IMR-90 (cell line): ENCODE measurements around the gene COL4A2. TPM values are rescaled to one million over a fixed set of nuclear protein-coding genes. Genes with fewer than 3 reads are reported as not detected.
A peak's percentile ranks its signal among the peaks of the same experiment; 100 is the strongest.

Experiments
- ATAC-seq: fragments of 200-7000 bp; cut with Tn5 transposase; 2 replicates; pipeline ENCODE4 v1.9.1; 2020; ENCODE audit warnings: low read depth, mild to moderate bottlenecking, moderate library complexity
- BruUV-seq: library from RNA; stranded (reverse); fragments of 400-500 nt; replicated peaks from 2 replicates; lab custom pipeline; 2021; lab: Mats Ljungman, UMichigan
- CTCF ChIA-PET: fragments of 300-600 bp; formaldehyde crosslinking; extraction: SDS; loops from one replicate; lab custom pipeline; 2021; ENCODE audit warnings: antibody characterized with exemption; lab: Yijun Ruan, JAX
- POLR2A ChIA-PET: fragments of 300-600 bp; sonication (Branson Sonifier 250); formaldehyde crosslinking; loops from one replicate; lab custom pipeline; 2022; ENCODE audit warnings: antibody characterized with exemption; ENCODE audit not compliant: unreplicated experiment; lab: Charles Lee
- DNase-seq: peaks from one replicate; pipeline ENCODE4 v3.0.0; 2013
- H2AFZ ChIP-seq: replicated peaks from 2 replicates; pipeline ENCODE3; 2013; ENCODE audit warnings: low read length, mild to moderate bottlenecking; ENCODE audit not compliant: poor library complexity
- H2AK5ac ChIP-seq: 2 replicates; pipeline ENCODE4 v1.6.1; 2013; ENCODE audit warnings: low read depth, low read length, inconsistent platforms
- H2AK9ac ChIP-seq: replicated peaks from 2 replicates; pipeline ENCODE3; 2013; ENCODE audit warnings: mild to moderate bottlenecking, low read depth, low read length, moderate library complexity; ENCODE audit not compliant: poor library complexity
- H2BK120ac ChIP-seq: 2 replicates; pipeline ENCODE4 v1.6.1; 2013; ENCODE audit warnings: low read depth, low read length, inconsistent platforms
- H2BK15ac ChIP-seq: 3 replicates; pipeline ENCODE4 v1.6.1; 2013; ENCODE audit warnings: low read depth, low read length, inconsistent platforms
- H2BK20ac ChIP-seq: 2 replicates; pipeline ENCODE4 v1.6.1; 2013; ENCODE audit warnings: low read depth, mild to moderate bottlenecking, inconsistent platforms, low read length, moderate library complexity
- H2BK5ac ChIP-seq: 2 replicates; pipeline ENCODE4 v1.6.1; 2013; ENCODE audit warnings: mild to moderate bottlenecking, low read depth, low read length, inconsistent platforms; ENCODE audit not compliant: poor library complexity, severe bottlenecking
- H3K14ac ChIP-seq: replicated peaks from 2 replicates; pipeline ENCODE4 v1.6.1; 2013; ENCODE audit warnings: low read depth, low read length, inconsistent platforms
- H3K18ac ChIP-seq: 2 replicates; pipeline ENCODE4 v1.6.1; 2013; ENCODE audit warnings: low read depth, low read length, control low read depth
- H3K23ac ChIP-seq: 2 replicates; pipeline ENCODE4 v1.6.1; 2013; ENCODE audit warnings: low read depth, low read length, inconsistent platforms
- H3K27ac ChIP-seq: 2 replicates; pipeline ENCODE4 v1.5.1; 2013; ENCODE audit warnings: mild to moderate bottlenecking, control low read depth, low read length; ENCODE audit not compliant: insufficient read depth
- H3K27me3 ChIP-seq: 2 replicates; pipeline ENCODE4 v1.6.1; 2013; ENCODE audit warnings: low read length; ENCODE audit not compliant: control insufficient read depth, insufficient read depth
- H3K36me3 ChIP-seq: 2 replicates; pipeline ENCODE4 v1.6.1; 2013; ENCODE audit warnings: low read length, mixed read lengths; ENCODE audit not compliant: control insufficient read depth, insufficient read depth
- H3K4ac ChIP-seq: 2 replicates; pipeline ENCODE4 v1.6.1; 2013; ENCODE audit warnings: low read depth, low read length, inconsistent platforms
- H3K4me1 ChIP-seq: 2 replicates; pipeline ENCODE4 v1.6.1; 2013; ENCODE audit warnings: low read length, mixed read lengths; ENCODE audit not compliant: control insufficient read depth, insufficient read depth
- H3K4me2 ChIP-seq: 2 replicates; pipeline ENCODE4 v1.6.1; 2013; ENCODE audit warnings: low read depth, mild to moderate bottlenecking, control low read depth, low read length, moderate library complexity
- H3K4me3 ChIP-seq: 2 replicates; pipeline ENCODE4 v1.5.1; 2013; ENCODE audit warnings: low read depth, mild to moderate bottlenecking, control low read depth, low read length, moderate library complexity; ENCODE audit not compliant: insufficient read depth
- H3K56ac ChIP-seq: 2 replicates; pipeline ENCODE4 v1.6.1; 2013; ENCODE audit warnings: low read length, inconsistent platforms; ENCODE audit not compliant: insufficient read depth; ENCODE audit errors: extremely low read depth
- H3K79me1 ChIP-seq, 2 experiments: 2 replicates each; pipeline ENCODE4 v1.6.1; 2013; ENCODE audit warnings: low read length in 2 of 2, inconsistent platforms in 1 of 2, low read depth in 1 of 2
- H3K9ac ChIP-seq: 2 replicates; pipeline ENCODE4 v1.6.1; 2013; ENCODE audit warnings: low read depth, low read length, control low read depth
- H3K9me1 ChIP-seq: 2 replicates; pipeline ENCODE4 v1.6.1; 2013; ENCODE audit warnings: low read length, inconsistent platforms; ENCODE audit not compliant: insufficient read depth
- H3K9me3 ChIP-seq: 2 replicates; pipeline ENCODE4 v1.6.1; 2013; ENCODE audit warnings: low read length; ENCODE audit not compliant: control insufficient read depth, insufficient read depth
- H4K20me1 ChIP-seq: 2 replicates; pipeline ENCODE4 v1.6.1; 2013; ENCODE audit warnings: low read length, inconsistent platforms; ENCODE audit not compliant: insufficient read depth
- H4K5ac ChIP-seq: 2 replicates; pipeline ENCODE4 v1.6.1; 2013; ENCODE audit warnings: mild to moderate bottlenecking, low read depth, low read length, control low read depth
- H4K8ac ChIP-seq, 2 experiments: 2 replicates each; pipeline ENCODE4 v1.6.1; 2013; ENCODE audit warnings: low read depth in 2 of 2, low read length in 2 of 2, control low read depth in 1 of 2, inconsistent platforms in 1 of 2
- H4K91ac ChIP-seq: 2 replicates; pipeline ENCODE4 v1.6.1; 2013; ENCODE audit warnings: low read depth, low read length, inconsistent platforms; ENCODE audit not compliant: insufficient read depth
- MAZ ChIP-seq: IDR thresholded peaks from 2 replicates; pipeline ENCODE4 v1.6.1; 2012; ENCODE audit warnings: low read depth, mild to moderate bottlenecking, low read length, improper control_type of control experiment, moderate library complexity, borderline replicate concordance
- POLR2A ChIP-seq: IDR thresholded peaks from 2 replicates; pipeline ENCODE4 v1.6.1; 2012; ENCODE audit warnings: mild to moderate bottlenecking, low read depth, low read length
- WGBS, 2 experiments: methylation state at CpG; one replicate each; pipeline versions ENCODE4 v1.1.5 to v1.1.7; 2013; ENCODE audit warnings: missing lambda C conversion rate in 2 of 2; ENCODE audit not compliant: insufficient read length in 1 of 2; ENCODE audit errors: extremely low coverage in 2 of 2; 5-methylcytosine and 5-hydroxymethylcytosine counted together
- dilution Hi-C: fragments of 300-500 bp; cut with HindIII; formaldehyde crosslinking; loops from one replicate; pipeline ENCODE4 v1.14.3; 2018; ENCODE audit warnings: low sequenced_read_pairs; ENCODE audit not compliant: unreplicated experiment
- in situ Hi-C: fragments of 300-500 bp; cut with MboI; formaldehyde crosslinking; loops from 3 replicates; pipeline ENCODE4 v1.14.3; 2019; ENCODE audit warnings: low sequenced_read_pairs, inconsistent platforms, mixed read lengths
- intact Hi-C: fragments of 100-400 bp; cut with micrococcal nuclease; formaldehyde crosslinking; loops from 2 replicates; pipeline ENCODE4 v1.10.0; 2022
- polyA plus RNA-seq, 3 experiments: library from polyadenylated mRNA; depleted of rRNA; stranded (reverse); fragments of >200 nt; gene quantifications; 2 replicates each; pipeline ENCODE4 v1.2.3, GENCODE V29; 2012; ENCODE audit warnings: low replicate concordance in 1 of 3
- total RNA-seq: library from RNA; depleted of rRNA; stranded (reverse); fragments of >200 nt; gene quantifications from 2 replicates; pipeline ENCODE4 v1.2.3, GENCODE V29; 2012
- TF ChIP-seq, protein P1 (sequence below): fragments of 150-350 bp; IDR thresholded peaks from 2 replicates; pipeline ENCODE4 v1.6.1; 2017; ENCODE audit warnings: mild to moderate bottlenecking, antibody characterized with exemption, low read length, low read depth
- TF ChIP-seq, protein P2 (sequence below): fragments of 150-350 bp; IDR thresholded peaks from 2 replicates; pipeline ENCODE4 v1.6.1; 2016; ENCODE audit warnings: low read depth, mild to moderate bottlenecking, low read length, moderate library complexity, borderline replicate concordance

COL4A2 gene
- total and polyA plus RNA-seq, 2 of the 4 experiments (the other 2 are of a cell fraction), result 90.7 to 457 TPM

- no peak overlapping the region for H3K23ac ChIP-seq
- no peak overlapping the region for H4K8ac ChIP-seq
- H4K91ac ChIP-seq, result no peak overlapping the region
- H3K4ac ChIP-seq, result no peak overlapping the region; the same call in 1 of the 2 replicates
- intact Hi-C loops, result no loop called here
- no peak overlapping the region for H3K9ac ChIP-seq
- POLR2A ChIA-PET, result no interaction called here
- H2BK15ac ChIP-seq, result no peak overlapping the region
- H3K9me3 ChIP-seq, result no peaks in the 10 kb centered on the region
- H3K4me1 ChIP-seq, result no peaks in the 10 kb centered on the region
- no peak overlapping the region for H4K5ac ChIP-seq
- H4K20me1 ChIP-seq, result peaks cover 6% of the 10 kb centered on the region
- H3K14ac ChIP-seq, result no peak overlapping the region
- H3K27me3 ChIP-seq, result no peaks in the 10 kb centered on the region
- H3K4me3 ChIP-seq, result no peak overlapping the region
- DNase-seq (no peak), ATAC-seq (no peak; the same call in 1 of the 2 replicates)
- peaks cover 16 to 26% of the 10 kb centered on the region in 2 experiments; a peak in 2 of 4 replicates for H3K79me1 ChIP-seq
- H2BK120ac ChIP-seq, result no peak overlapping the region
- peaks cover 88% of the 10 kb centered on the region for H3K36me3 ChIP-seq
- no peak overlapping the region for H2AFZ ChIP-seq
- TF ChIP-seq, protein P1, sequence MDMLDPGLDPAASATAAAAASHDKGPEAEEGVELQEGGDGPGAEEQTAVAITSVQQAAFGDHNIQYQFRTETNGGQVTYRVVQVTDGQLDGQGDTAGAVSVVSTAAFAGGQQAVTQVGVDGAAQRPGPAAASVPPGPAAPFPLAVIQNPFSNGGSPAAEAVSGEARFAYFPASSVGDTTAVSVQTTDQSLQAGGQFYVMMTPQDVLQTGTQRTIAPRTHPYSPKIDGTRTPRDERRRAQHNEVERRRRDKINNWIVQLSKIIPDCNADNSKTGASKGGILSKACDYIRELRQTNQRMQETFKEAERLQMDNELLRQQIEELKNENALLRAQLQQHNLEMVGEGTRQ, result no peak
- TF ChIP-seq MAZ (no peak), POLR2A (no peak)
- TF ChIP-seq, protein P2, sequence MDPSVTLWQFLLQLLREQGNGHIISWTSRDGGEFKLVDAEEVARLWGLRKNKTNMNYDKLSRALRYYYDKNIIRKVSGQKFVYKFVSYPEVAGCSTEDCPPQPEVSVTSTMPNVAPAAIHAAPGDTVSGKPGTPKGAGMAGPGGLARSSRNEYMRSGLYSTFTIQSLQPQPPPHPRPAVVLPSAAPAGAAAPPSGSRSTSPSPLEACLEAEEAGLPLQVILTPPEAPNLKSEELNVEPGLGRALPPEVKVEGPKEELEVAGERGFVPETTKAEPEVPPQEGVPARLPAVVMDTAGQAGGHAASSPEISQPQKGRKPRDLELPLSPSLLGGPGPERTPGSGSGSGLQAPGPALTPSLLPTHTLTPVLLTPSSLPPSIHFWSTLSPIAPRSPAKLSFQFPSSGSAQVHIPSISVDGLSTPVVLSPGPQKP, result no peak
- no peak overlapping the region for H2BK5ac ChIP-seq
- no peak overlapping the region for H3K18ac ChIP-seq
- 86% methylated on average over 9 of the region's 14 CpGs; no CpG with 5 or more reads in 1 of the 2 experiments for WGBS, 2 experiments
- dilution Hi-C loops, result no loop called here
- peaks cover 15% of the 10 kb centered on the region for H3K9me1 ChIP-seq
- no peak overlapping the region for H2AK9ac ChIP-seq
- no peak overlapping the region for H3K4me2 ChIP-seq
- no peak overlapping the region for H2AK5ac ChIP-seq
- TSS peak; percentile 14 for BruUV-seq
- H3K27ac ChIP-seq, result no peak overlapping the region
- H3K56ac ChIP-seq, result no peak overlapping the region
- H2BK20ac ChIP-seq, result no peak overlapping the region
- CTCF ChIA-PET, result no interaction called here
- in situ Hi-C loops, result no loop called here
These were observed 164.2 kb downstream of the COL4A2 start for GRCh38 chr13:110471156-110471832.
